HG03575 (cell line): Measurements from ENCODE around the gene TNFSF15.

Source experiments
- ATAC-seq: cut with Tn5 transposase; IDR thresholded peaks from one replicate; pipeline ENCODE4 v1.9.1; 2021; ENCODE audit not compliant: unreplicated experiment, insufficient number of reproducible peaks, low FRiP score; ENCODE audit errors: extremely low read depth

Gene TNFSF15

GRCh38 chr9:114798101-114798500 is 7.7 kb downstream of the TNFSF15 start:
- ATAC-seq, result no peak

- ATAC-seq, result no peak
These were observed 13.4 kb downstream of the TNFSF15 start for GRCh38 chr9:114792396-114792795.

- ATAC-seq, result no peak
These were observed 14.1 kb downstream of the TNFSF15 start for GRCh38 chr9:114791736-114792135.

- no peak for ATAC-seq
These were observed 14.5 kb downstream of the TNFSF15 start for GRCh38 chr9:114791312-114791711.

DNA sequence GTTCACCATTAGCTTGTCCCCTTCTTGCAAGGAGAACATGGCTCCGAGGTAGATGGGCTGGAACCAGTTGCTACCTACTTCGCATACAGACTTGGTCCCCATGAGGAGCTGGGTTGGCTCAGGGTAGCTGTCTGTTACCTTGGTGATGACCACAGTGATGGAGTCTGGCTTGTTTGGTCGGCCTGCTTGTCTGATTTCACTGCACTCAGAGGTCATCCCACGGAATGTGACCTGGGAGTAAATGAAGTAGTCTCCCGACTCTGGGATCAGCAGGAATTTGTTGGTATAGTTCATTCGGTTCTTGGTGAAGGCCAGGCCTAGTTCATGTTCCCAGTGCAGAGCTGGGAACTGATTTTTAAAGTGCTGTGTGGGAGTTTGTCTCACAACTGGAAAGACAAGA is 15.3 kb downstream of the TNFSF15 start:
- ATAC-seq, result no peak

DNA sequence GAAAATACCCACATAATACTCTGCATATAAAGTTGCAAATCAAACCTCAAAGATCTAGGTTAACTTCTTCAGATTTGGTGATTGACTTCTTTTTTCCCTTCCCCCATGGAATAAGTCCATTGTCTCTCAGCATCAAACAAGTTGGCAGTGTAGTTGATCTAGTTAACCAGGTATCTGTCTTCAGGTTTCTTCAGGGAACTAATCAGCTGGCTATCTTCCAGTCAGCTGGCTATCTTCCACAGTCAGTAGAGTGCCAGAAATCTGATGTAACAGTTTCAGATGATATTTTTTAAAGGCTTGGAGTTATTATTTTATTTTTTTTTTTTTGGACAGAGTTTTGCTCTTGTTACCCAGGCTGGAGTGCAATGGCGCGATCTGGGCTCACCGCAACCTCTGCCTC is 16.8 kb downstream of the TNFSF15 start:
- no peak for ATAC-seq

GRCh38 chr9:114787781-114788498 is 17.9 kb downstream of the TNFSF15 start:
- ATAC-seq, result no peak

DNA sequence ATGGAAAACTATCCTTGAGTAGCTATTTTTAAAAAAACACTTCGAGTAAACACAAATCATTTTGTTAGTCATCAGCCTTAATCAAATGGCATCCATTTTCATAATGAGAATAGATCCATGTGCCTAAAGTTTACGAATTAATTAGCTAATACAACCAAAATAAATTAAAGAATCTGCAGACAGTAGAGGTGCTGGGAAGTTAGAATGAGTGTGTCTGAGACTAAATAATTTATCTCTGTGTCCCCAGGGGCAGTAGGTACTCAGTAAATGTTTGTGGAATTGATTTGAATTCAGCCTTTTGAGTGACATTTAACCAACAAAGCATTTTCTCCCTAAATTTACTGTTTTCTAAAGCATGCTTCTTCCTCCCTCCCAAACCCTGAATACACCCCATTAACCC is 18.6 kb downstream of the TNFSF15 start:
- no peak for ATAC-seq

- no peak for ATAC-seq
These were observed 19.8 kb downstream of the TNFSF15 start for GRCh38 chr9:114785866-114786650.

DNA sequence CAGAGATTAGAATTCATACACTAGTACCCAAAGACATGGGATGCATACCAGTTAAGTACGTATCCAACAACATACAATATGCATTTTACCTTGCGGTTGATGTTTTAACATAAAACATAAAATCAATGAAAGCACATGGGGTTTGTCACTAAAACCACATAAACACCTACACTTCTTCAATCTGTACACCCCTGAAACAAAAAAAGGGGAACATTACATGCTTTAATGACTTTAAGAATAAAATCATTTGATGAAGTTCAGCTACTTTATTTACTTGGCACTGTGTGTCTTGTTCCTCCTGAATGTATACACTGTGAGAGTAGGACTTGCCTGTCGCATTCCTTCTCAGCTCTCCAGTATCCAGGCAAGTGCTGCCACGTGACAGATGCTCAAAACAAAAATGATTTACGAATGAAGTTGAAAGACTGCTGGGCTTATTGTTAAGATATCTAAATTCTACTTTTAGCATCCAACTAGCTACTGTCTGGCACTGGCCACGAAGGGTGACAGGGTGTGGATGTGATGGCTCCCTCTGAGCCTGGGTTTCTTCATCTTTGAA is 21.0 kb downstream of the TNFSF15 start:
- no peak for ATAC-seq

DNA sequence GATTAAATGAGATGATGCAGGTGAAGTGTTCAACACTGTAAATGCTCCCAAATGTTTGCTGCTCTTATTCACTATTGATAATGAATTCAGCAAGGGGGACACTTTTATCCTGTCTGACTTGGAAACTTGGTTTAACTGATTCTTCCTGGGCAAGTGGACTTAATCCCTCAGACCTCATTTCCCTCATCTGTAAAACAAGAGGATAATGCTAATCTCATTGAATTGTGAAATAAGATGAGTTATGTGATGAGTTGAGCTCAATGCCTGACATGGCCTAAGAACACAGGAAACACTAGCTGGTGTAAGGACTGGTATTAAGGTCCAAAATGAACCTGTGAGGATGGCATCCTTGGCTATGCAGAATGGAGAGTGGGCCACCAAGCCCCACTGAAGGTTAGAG is 23.3 kb downstream of the TNFSF15 start:
- no peak for ATAC-seq

- no peak for ATAC-seq
These were observed 26.4 kb downstream of the TNFSF15 start for GRCh38 chr9:114779352-114779845.

GRCh38 chr9:114777821-114778609 is 27.8 kb downstream of the TNFSF15 start:
- ATAC-seq, result no peak

GRCh38 chr9:114776683-114777399 is 29.0 kb downstream of the TNFSF15 start:
- no peak for ATAC-seq

DNA sequence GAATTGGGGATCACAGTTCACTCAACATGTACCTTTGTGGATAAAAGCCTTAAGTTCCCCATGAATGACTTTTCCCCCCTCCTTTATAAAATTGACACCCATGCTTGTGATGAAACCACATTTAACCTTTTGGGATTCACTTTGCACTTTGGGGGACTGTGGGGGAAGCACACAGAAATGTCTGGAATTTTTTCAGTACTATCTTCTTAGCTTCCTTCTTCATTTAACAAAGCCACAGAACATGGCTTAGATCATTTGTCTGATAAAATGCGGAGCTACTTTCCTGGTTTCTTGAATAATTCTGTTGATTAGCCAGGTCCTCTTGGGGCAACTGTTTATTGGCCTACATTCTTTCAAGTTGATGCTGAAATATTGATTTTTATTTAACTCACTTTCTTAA is 29.9 kb downstream of the TNFSF15 start:
- no peak for ATAC-seq

DNA sequence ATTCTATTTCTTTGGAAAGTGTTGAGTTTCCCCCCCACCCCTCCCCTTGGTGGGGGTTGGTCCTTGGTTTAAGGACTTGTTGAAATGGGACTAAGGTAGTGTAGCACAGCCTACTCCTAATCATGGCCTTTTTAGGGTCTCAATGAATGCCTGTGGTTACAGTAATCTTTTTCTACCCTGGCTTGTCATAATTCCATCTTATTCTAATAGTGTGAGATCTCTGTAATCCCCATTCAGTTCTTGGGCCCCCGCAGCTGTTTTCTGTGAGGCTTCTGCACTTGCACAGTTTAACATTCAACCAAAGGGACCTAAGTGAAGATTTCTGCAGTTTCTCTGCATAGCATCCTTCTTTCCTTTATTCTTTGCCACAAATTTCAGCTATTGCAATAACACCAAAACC is 30.7 kb downstream of the TNFSF15 start:
- no peak for ATAC-seq

DNA sequence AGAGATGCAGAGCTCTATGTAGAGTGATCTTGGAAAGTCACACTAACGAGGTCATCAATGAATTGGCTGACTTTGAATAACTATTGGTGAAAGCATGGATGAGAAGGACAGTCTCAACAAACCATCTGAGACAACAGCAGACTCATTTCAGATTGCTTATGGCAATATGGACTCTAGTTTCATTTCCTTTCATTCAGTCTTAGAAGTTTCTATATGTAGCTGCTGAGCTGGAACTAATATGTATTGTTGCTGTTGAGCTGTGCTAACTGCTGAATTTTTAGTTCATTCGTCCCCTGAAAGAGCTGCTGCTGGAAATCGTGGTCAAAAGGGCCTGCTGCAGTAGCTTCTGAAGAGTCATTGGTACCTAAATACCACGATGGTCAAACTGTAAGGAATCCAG is 31.3 kb downstream of the TNFSF15 start:
- ATAC-seq, result no peak

DNA sequence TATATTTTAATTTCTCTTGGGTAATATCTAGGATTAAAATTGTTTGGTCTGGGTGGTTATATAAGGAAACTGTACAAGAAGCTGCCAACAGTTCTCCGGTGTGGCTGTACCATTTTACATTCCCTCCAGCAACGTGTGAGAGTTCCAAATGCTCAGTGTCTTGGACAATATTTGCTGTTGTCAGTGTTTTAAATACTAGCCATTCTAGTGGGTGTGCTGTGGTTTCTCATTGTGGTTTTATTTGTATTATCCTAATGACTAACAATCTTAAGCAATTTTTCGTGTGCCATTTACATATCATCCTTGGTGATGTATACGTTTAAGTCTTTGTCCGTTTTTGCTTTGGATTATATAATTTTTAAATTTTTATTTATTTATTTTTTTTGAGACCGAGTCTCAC is 34.0 kb downstream of the TNFSF15 start:
- ATAC-seq, result no peak

- no peak for ATAC-seq
These were observed 34.8 kb downstream of the TNFSF15 start for GRCh38 chr9:114770991-114771390.
